MM.1S (cell line): ENCODE results near the gene ADARB1.

Source experiments
- CTCF ChIP-seq: fragments of 300-600 bp; sonication (generic); IDR thresholded peaks from 2 replicates; pipeline ENCODE4 v1.5.1; 2016; ENCODE audit warnings: antibody characterized with exemption, low read length, mixed read lengths
- EZH2 ChIP-seq: fragments of 300-600 bp; sonication (generic); optimal IDR thresholded peaks from 2 replicates; pipeline ENCODE3; 2017; ENCODE audit warnings: low read depth, mild to moderate bottlenecking, antibody characterized with exemption, low read length, mixed read lengths

GRCh38 chr21:45053561-45054226 lies 20.7 kb upstream of the ADARB1 start:
- TF ChIP-seq CTCF (no peak), EZH2 (no peak)
